Endothelial cell of umbilical vein (primary cell): ENCODE data around the gene ATP10A. TPM values are rescaled to one million over a fixed set of nuclear protein-coding genes. Genes with fewer than 3 reads are reported as not detected.

Source experiments
- BruUV-seq: library from RNA; stranded (reverse); fragments of 400-500 nt; replicated peaks from 2 replicates; lab custom pipeline; 2021; lab: Mats Ljungman, UMichigan
- CTCF ChIA-PET: fragments of 300-600, 350-600 bp; sonication (Branson Sonifier 250); formaldehyde crosslinking; loops from one replicate; lab custom pipeline; 2021; ENCODE audit warnings: antibody characterized with exemption, inconsistent platforms; lab: Charles Lee
- POLR2A ChIA-PET: fragments of 300-600, 350-600 bp; sonication (Branson Sonifier 250); formaldehyde crosslinking; loops from one replicate; lab custom pipeline; 2021; ENCODE audit warnings: antibody characterized with exemption, inconsistent platforms; lab: Charles Lee
- DNase-seq: peaks from one replicate; pipeline ENCODE4 v3.0.0-alpha.2; 2011; ENCODE audit warnings: low read depth, low spot score
- FAIRE-seq: peaks from 2 replicates; lab custom pipeline; 2011; peaks lifted over from hg19 to GRCh38; lab: Jason Lieb, UNC
- H2AFZ ChIP-seq: 2 replicates; pipeline ENCODE4 v1.6.0; 2012; ENCODE audit warnings: low read depth, low read length, control low read depth, inconsistent platforms
- H3K27ac ChIP-seq: 2 replicates; pipeline ENCODE4 v1.5.1; 2011; ENCODE audit warnings: low read depth, mild to moderate bottlenecking, control low read depth, low read length, moderate library complexity; ENCODE audit not compliant: insufficient read depth
- H3K27me3 ChIP-seq, 2 experiments: 2 replicates each; pipeline versions ENCODE4 v1.6.0 to v1.6.1; 2011; ENCODE audit warnings: low read length in 2 of 2, mixed read lengths in 1 of 2; ENCODE audit not compliant: control insufficient read depth in 2 of 2, insufficient read depth in 2 of 2
- H3K36me3 ChIP-seq, 2 experiments: 2 replicates in 1 of 2; 3 replicates in 1 of 2; pipeline ENCODE4 v1.5.1; 2011; ENCODE audit warnings: low read length in 2 of 2, mild to moderate bottlenecking in 1 of 2, moderate library complexity in 1 of 2; ENCODE audit not compliant: control insufficient read depth in 2 of 2, insufficient read depth in 2 of 2; ENCODE audit errors: extremely low read depth in 1 of 2
- H3K4me1 ChIP-seq: 3 replicates; pipeline ENCODE4 v1.5.1; 2011; ENCODE audit warnings: mild to moderate bottlenecking, low read length; ENCODE audit not compliant: control insufficient read depth, insufficient read depth; ENCODE audit errors: extremely low read depth
- H3K4me2 ChIP-seq: 2 replicates; pipeline ENCODE4 v1.6.1; 2011; ENCODE audit warnings: low read length, control low read depth, mixed read lengths; ENCODE audit not compliant: insufficient read depth
- H3K4me3 ChIP-seq, 3 experiments: fragments of 200-600 bp in 1 of 3; sonication (generic), shearing (Covaris generic) in 1 of 3; replicated peaks in 1 of 3; 2 replicates each; pipeline ENCODE4 v1.5.1; 2011 to 2016; ENCODE audit warnings: control low read depth in 3 of 3, low read length in 3 of 3, mild to moderate bottlenecking in 2 of 3, inconsistent platforms in 1 of 3, low read depth in 1 of 3, moderate library complexity in 1 of 3; ENCODE audit not compliant: insufficient read depth in 1 of 3
- H3K79me2 ChIP-seq: 2 replicates; pipeline ENCODE4 v1.6.0; 2012; ENCODE audit warnings: low read length, inconsistent platforms; ENCODE audit not compliant: control insufficient read depth, insufficient read depth
- H3K9ac ChIP-seq: replicated peaks from 2 replicates; pipeline ENCODE3; 2011; ENCODE audit warnings: low read length, control low read depth; ENCODE audit not compliant: insufficient read depth; ENCODE audit errors: extremely low read depth
- H3K9me1 ChIP-seq: replicated peaks from 3 replicates; pipeline ENCODE4 v1.6.0; 2011; ENCODE audit warnings: mild to moderate bottlenecking, low read length; ENCODE audit not compliant: control insufficient read depth, insufficient read depth; ENCODE audit errors: extremely low read depth
- H3K9me3 ChIP-seq: replicated peaks from 2 replicates; pipeline ENCODE4 v1.5.1; 2012; ENCODE audit warnings: low read length, inconsistent platforms; ENCODE audit not compliant: control insufficient read depth, insufficient read depth
- H4K20me1 ChIP-seq: replicated peaks from 2 replicates; pipeline ENCODE3; 2011; ENCODE audit warnings: mild to moderate bottlenecking, low read length; ENCODE audit not compliant: control insufficient read depth, insufficient read depth; ENCODE audit errors: extremely low read depth
- CTCF ChIP-seq, 2 donors: IDR thresholded peaks; 1 replicate in 1 of 2; 2 replicates in 1 of 2; pipeline ENCODE4 v1.5.1; 2011; ENCODE audit warnings: low read length in 2 of 2, mild to moderate bottlenecking in 2 of 2, moderate library complexity in 2 of 2, control low read depth in 1 of 2, inconsistent platforms in 1 of 2, low read depth in 1 of 2; ENCODE audit not compliant: insufficient read depth in 1 of 2; ENCODE audit errors: extremely low read depth in 1 of 2
- EZH2 ChIP-seq: IDR thresholded peaks from 2 replicates; pipeline ENCODE4 v1.6.1; 2012; ENCODE audit warnings: borderline replicate concordance, low read depth, mild to moderate bottlenecking, moderate library complexity, low read length, inconsistent platforms; ENCODE audit not compliant: severe bottlenecking
- FOS ChIP-seq: IDR thresholded peaks from 2 replicates; pipeline ENCODE4 v1.6.1; 2011; ENCODE audit warnings: mild to moderate bottlenecking, low read length, moderate library complexity, borderline replicate concordance; ENCODE audit not compliant: insufficient read depth
- GATA2 ChIP-seq: IDR thresholded peaks from 2 replicates; pipeline ENCODE4 v1.7.0; 2011; ENCODE audit warnings: low read depth, mild to moderate bottlenecking, moderate library complexity, mixed read lengths, low read length; ENCODE audit not compliant: insufficient read length, insufficient read depth
- JUN ChIP-seq: IDR thresholded peaks from 2 replicates; pipeline ENCODE4 v1.6.1; 2011; ENCODE audit warnings: borderline replicate concordance, low read depth; ENCODE audit not compliant: insufficient read length, insufficient read depth
- MAX ChIP-seq: IDR thresholded peaks from 2 replicates; pipeline ENCODE4 v1.6.1; 2011; ENCODE audit not compliant: insufficient read depth, insufficient read length
- MYC ChIP-seq: IDR thresholded peaks from one replicate; pipeline ENCODE4 v1.6.1; 2011; ENCODE audit warnings: mild to moderate bottlenecking, low read depth, low read length
- POLR2A ChIP-seq: IDR thresholded peaks from 2 replicates; pipeline ENCODE4 v1.6.1; 2012; ENCODE audit warnings: low read depth, mild to moderate bottlenecking, control low read depth, low read length
- POLR2AphosphoS5 ChIP-seq: IDR thresholded peaks from 2 replicates; pipeline ENCODE4 v1.6.1; 2012; ENCODE audit warnings: low read depth, mild to moderate bottlenecking, control low read depth, low read length, moderate library complexity; ENCODE audit not compliant: insufficient read depth
- dilution Hi-C: fragments of 300-500 bp; cut with MboI; formaldehyde crosslinking; loops from one replicate; pipeline ENCODE4 v1.15.0; 2019; ENCODE audit warnings: low sequenced_read_pairs; ENCODE audit not compliant: extremely low pct_ligation_motif_present
- intact Hi-C: fragments of 100-400 bp; cut with micrococcal nuclease; formaldehyde crosslinking; loops from one replicate; pipeline ENCODE4 v1.10.0; 2022
- polyA plus RNA-seq, 4 experiments: library from polyadenylated mRNA; depleted of rRNA in 3 of 4; stranded (reverse) in 3 of 4; unstranded in 1 of 4; fragments of >200 nt; gene quantifications; 2 replicates each; pipeline versions ENCODE4 v1.2.1 to v1.2.3, GENCODE V29; 2011 to 2012; ENCODE audit warnings: missing spikeins in 1 of 4
- total RNA-seq: library from RNA; stranded (reverse); gene quantifications from 2 replicates; pipeline ENCODE4 v1.2.3, GENCODE V29; 2021

Gene ATP10A
- total and polyA plus RNA-seq, 2 donors (not counting 3 experiments of a cell fraction or from before 2014, with no cell fraction given) = not detected

GRCh38 chr15:25832158-25832557, 31.0 kb downstream of the ATP10A start:
- Histone ChIP-seq H3K9me1 (no peaks in the 10 kb centered on the region), H3K9ac (no peak overlapping the region), H3K27ac (no peak overlapping the region), H3K9me3 (no peaks in the 10 kb centered on the region), H3K36me3 (no peaks in the 10 kb centered on the region), H3K4me3 (no peak overlapping the region), H3K4me1 (no peaks in the 10 kb centered on the region), H4K20me1 (no peaks in the 10 kb centered on the region), H3K27me3 (no peaks in the 10 kb centered on the region), H3K79me2 (no peaks in the 10 kb centered on the region), H3K4me2 (no peak overlapping the region), H2AFZ (no peak overlapping the region)
- intact Hi-C loops = no loop called here
- ChIA-PET POLR2A (no interaction called here), CTCF (no interaction called here)
- no peak for FAIRE-seq
- TF ChIP-seq JUN = no peak
- no peak for TF ChIP-seq MAX
- TF ChIP-seq POLR2AphosphoS5 = no peak
- no peak for TF ChIP-seq MYC
- TF ChIP-seq CTCF (IDR thresholded peaks at IDR 0.05; ENCODE audit: extremely low read depth in 1 of 2, insufficient read depth in 1 of 2, low read depth in 1 of 2, low read length in 2 of 2) = no peak
- no peak for TF ChIP-seq POLR2A
- no peak for TF ChIP-seq FOS
- no peak for TF ChIP-seq EZH2
- TF ChIP-seq GATA2 = no peak
- no peak for DNase-seq
- BruUV-seq = no TSS peak
- dilution Hi-C loops = no loop called here
